ENCODE results near the gene SLC9A9.

GRCh38 chr3:143814443-143814889 is 33.8 kb downstream of the SLC9A9 start:
- no peak for TF ChIP-seq ZBTB33 (IDR thresholded peaks at IDR 0.05)
- TF ChIP-seq ESRRA (IDR thresholded peaks at IDR 0.05; ENCODE audit: low read length): no peak
- TF ChIP-seq MYC (IDR thresholded peaks at IDR 0.05; ENCODE audit: insufficient read depth, insufficient read length, insufficient replicate concordance, low read length, severe bottlenecking): no peak
- no peak for TF ChIP-seq ZNF274 (IDR thresholded peaks at IDR 0.05; ENCODE audit: insufficient read depth, insufficient read length)
- TF ChIP-seq RFX5 (IDR thresholded peaks at IDR 0.05; ENCODE audit: low read depth, low read length): no peak
- TF ChIP-seq IKZF1 (conservative IDR thresholded peaks at IDR 0.05): no peak
- TF ChIP-seq, protein P1, sequence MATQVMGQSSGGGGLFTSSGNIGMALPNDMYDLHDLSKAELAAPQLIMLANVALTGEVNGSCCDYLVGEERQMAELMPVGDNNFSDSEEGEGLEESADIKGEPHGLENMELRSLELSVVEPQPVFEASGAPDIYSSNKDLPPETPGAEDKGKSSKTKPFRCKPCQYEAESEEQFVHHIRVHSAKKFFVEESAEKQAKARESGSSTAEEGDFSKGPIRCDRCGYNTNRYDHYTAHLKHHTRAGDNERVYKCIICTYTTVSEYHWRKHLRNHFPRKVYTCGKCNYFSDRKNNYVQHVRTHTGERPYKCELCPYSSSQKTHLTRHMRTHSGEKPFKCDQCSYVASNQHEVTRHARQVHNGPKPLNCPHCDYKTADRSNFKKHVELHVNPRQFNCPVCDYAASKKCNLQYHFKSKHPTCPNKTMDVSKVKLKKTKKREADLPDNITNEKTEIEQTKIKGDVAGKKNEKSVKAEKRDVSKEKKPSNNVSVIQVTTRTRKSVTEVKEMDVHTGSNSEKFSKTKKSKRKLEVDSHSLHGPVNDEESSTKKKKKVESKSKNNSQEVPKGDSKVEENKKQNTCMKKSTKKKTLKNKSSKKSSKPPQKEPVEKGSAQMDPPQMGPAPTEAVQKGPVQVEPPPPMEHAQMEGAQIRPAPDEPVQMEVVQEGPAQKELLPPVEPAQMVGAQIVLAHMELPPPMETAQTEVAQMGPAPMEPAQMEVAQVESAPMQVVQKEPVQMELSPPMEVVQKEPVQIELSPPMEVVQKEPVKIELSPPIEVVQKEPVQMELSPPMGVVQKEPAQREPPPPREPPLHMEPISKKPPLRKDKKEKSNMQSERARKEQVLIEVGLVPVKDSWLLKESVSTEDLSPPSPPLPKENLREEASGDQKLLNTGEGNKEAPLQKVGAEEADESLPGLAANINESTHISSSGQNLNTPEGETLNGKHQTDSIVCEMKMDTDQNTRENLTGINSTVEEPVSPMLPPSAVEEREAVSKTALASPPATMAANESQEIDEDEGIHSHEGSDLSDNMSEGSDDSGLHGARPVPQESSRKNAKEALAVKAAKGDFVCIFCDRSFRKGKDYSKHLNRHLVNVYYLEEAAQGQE (IDR thresholded peaks at IDR 0.05; ENCODE audit: low read depth, low read length): no peak
